CD4-positive, alpha-beta memory T cell (primary cell): ENCODE results near the gene BCAR3. TPM values are rescaled to one million over a fixed set of nuclear protein-coding genes. Genes with fewer than 3 reads are reported as not detected.

Experiments used
- CTCF ChIA-PET: fragments of 350-600 bp; sonication (Branson Sonifier 250); formaldehyde crosslinking; loops from one replicate; lab custom pipeline; 2021; ENCODE audit warnings: inconsistent platforms; ENCODE audit not compliant: partially characterized antibody; lab: Charles Lee
- POLR2A ChIA-PET: fragments of 350-600 bp; sonication (Branson Sonifier 250); formaldehyde crosslinking; loops from one replicate; lab custom pipeline; 2021; ENCODE audit not compliant: partially characterized antibody; lab: Charles Lee
- DNase-seq, 5 donors: peaks; one replicate each; pipeline versions ENCODE4 v3.0.0 to v3.0.0-alpha.2; 2020 to 2022; ENCODE audit warnings: mixed read lengths in 1 of 5
- H3K27ac ChIP-seq: one replicate; pipeline ENCODE4 v1.7.0; 2013; ENCODE audit warnings: low read depth, low read length
- H3K27me3 ChIP-seq: 2 replicates; pipeline ENCODE4 v1.7.0; 2013; ENCODE audit warnings: mild to moderate bottlenecking, low read length, moderate library complexity; ENCODE audit not compliant: insufficient read depth
- H3K36me3 ChIP-seq: 2 replicates; pipeline ENCODE4 v1.7.0; 2013; ENCODE audit warnings: mild to moderate bottlenecking, low read length, moderate library complexity; ENCODE audit not compliant: insufficient read depth
- H3K4me1 ChIP-seq: 2 replicates; pipeline ENCODE4 v1.7.0; 2013; ENCODE audit warnings: mild to moderate bottlenecking, low read length, moderate library complexity; ENCODE audit not compliant: insufficient read depth
- H3K4me3 ChIP-seq, 2 donors: one replicate each; pipeline ENCODE4 v1.7.0; 2013; ENCODE audit warnings: low read length in 2 of 2, mild to moderate bottlenecking in 1 of 2
- H3K9me3 ChIP-seq, 2 donors: one replicate each; pipeline ENCODE4 v1.7.0; 2013; ENCODE audit warnings: low read length in 2 of 2, control low read depth in 1 of 2; ENCODE audit not compliant: control insufficient read depth in 1 of 2
- H3K27ac Mint-ChIP-seq, 7 donors: one replicate each; pipeline ENCODE4 v1.8.0; 2020 to 2021; ENCODE audit warnings: mixed read lengths in 7 of 7, mild to moderate bottlenecking in 6 of 7, inconsistent platforms in 3 of 7, moderate library complexity in 3 of 7
- H3K27me3 Mint-ChIP-seq, 2 donors: one replicate each; pipeline ENCODE4 v1.8.0; 2020 to 2021; ENCODE audit warnings: mixed read lengths in 2 of 2
- H3K36me3 Mint-ChIP-seq, 2 donors: one replicate each; pipeline ENCODE4 v1.8.0; 2020 to 2021; ENCODE audit warnings: mixed read lengths in 2 of 2, inconsistent platforms in 1 of 2, mild to moderate bottlenecking in 1 of 2
- H3K4me1 Mint-ChIP-seq, 4 donors: one replicate each; pipeline ENCODE4 v1.8.0; 2020 to 2021; ENCODE audit warnings: mixed read lengths in 4 of 4, mild to moderate bottlenecking in 1 of 4
- H3K4me3 Mint-ChIP-seq, 8 donors: one replicate each; pipeline ENCODE4 v1.8.0; 2020 to 2021; ENCODE audit warnings: mixed read lengths in 8 of 8, mild to moderate bottlenecking in 7 of 8, moderate library complexity in 6 of 8, inconsistent platforms in 3 of 8
- H3K9me3 Mint-ChIP-seq, 8 donors: one replicate each; pipeline ENCODE4 v1.8.0; 2020 to 2021; ENCODE audit warnings: mixed read lengths in 8 of 8, mild to moderate bottlenecking in 5 of 8, inconsistent platforms in 3 of 8, moderate library complexity in 1 of 8
- intact Hi-C: fragments of 100-400 bp; cut with micrococcal nuclease; formaldehyde crosslinking; loops from one replicate; pipeline ENCODE4 v1.15.1; 2023
- polyA plus RNA-seq, 2 donors: library from polyadenylated mRNA; unstranded; fragments of 300-500 nt; fragmentation: Illumina TruSeq; gene quantifications; one replicate each; pipeline ENCODE4 v1.2.3, GENCODE V29; 2021
- total RNA-seq, 2 experiments: library from RNA; stranded (reverse); gene quantifications; one replicate each; pipeline ENCODE4 v1.2.3, GENCODE V29; 2021

Gene BCAR3
- total and polyA plus RNA-seq, 4 experiments from 2014 or later, result 0.39 to 1.2 (median 0.76) TPM

DNA sequence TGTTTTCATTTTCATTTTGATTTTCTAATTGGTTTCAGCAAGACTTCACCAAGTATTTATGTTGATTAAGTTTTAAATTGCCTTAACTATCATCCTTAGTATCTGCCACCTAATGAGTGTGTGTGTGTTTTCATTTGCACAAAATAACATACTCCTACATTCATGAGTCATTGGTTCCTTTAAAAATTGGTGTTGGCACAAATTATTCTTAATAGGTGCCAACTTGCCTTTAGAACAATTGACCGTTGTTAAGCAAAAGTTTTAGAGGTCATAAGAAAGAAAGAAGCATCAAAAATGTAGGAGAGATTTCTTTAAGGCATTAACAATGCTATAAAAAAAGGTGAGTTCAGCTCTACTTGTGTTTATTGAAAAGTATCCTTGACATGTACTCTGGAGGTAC lies 156.2 kb downstream of the BCAR3 start:
- Mint-ChIP-seq H3K4me1 (no peaks in the 10 kb centered on the region), H3K9me3 (no peaks in the 10 kb centered on the region), H3K4me3 (no peak overlapping the region), H3K27me3 (peaks cover 1 to 2% of the 10 kb centered on the region in 2 donors), H3K27ac (no peak overlapping the region), H3K36me3 (no peaks in the 10 kb centered on the region)
- H3K4me1 ChIP-seq, result no peaks in the 10 kb centered on the region
- no peaks in the 10 kb centered on the region for H3K9me3 ChIP-seq
- intact Hi-C loops, result no loop called here
- no peak for DNase-seq
- no peak overlapping the region for H3K4me3 ChIP-seq
- no peak overlapping the region for H3K27ac ChIP-seq
- POLR2A ChIA-PET, result interaction anchor here (0.6 kb wide), 1 partner anchor 8 kb away, joined by 3 read pairs; no protein-coding TSS in a partner anchor
- CTCF ChIA-PET, result no interaction called here
- H3K27me3 ChIP-seq, result no peaks in the 10 kb centered on the region
- no peaks in the 10 kb centered on the region for H3K36me3 ChIP-seq

DNA sequence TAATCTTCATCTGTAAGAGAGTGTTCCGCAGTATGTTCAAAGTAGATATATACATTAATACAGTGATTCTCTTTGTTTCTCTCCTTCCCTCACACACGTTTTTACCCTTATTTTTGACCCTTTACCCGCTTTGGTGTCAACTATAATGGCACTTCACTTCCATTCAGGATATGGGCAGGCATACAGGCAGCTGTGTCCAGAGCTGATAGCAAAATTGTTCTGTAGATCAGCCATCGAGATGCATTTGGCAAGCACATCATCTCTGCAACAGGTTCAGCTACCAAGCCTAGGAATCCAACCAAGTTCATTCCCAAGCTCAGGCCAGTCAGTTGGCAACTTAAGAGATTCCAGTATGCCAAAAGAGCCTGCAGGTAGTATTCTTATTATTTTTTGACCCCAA lies 158.9 kb downstream of the BCAR3 start:
- ChIA-PET CTCF (no interaction called here), POLR2A (no interaction called here)
- Histone ChIP-seq H3K36me3 (no peaks in the 10 kb centered on the region), H3K4me1 (no peaks in the 10 kb centered on the region), H3K4me3 (no peak overlapping the region), H3K27me3 (no peaks in the 10 kb centered on the region), H3K9me3 (no peaks in the 10 kb centered on the region), H3K27ac (no peak overlapping the region)
- DNase-seq, result no peak
- H3K36me3 Mint-ChIP-seq, result no peaks in the 10 kb centered on the region
- intact Hi-C loops, result no loop called here
- H3K4me3 Mint-ChIP-seq, result no peak overlapping the region
- no peak overlapping the region for H3K27ac Mint-ChIP-seq
- no peaks in the 10 kb centered on the region for H3K4me1 Mint-ChIP-seq
- H3K27me3 Mint-ChIP-seq, result peaks cover 0 to 2% of the 10 kb centered on the region in 2 donors
- no peaks in the 10 kb centered on the region for H3K9me3 Mint-ChIP-seq

DNA sequence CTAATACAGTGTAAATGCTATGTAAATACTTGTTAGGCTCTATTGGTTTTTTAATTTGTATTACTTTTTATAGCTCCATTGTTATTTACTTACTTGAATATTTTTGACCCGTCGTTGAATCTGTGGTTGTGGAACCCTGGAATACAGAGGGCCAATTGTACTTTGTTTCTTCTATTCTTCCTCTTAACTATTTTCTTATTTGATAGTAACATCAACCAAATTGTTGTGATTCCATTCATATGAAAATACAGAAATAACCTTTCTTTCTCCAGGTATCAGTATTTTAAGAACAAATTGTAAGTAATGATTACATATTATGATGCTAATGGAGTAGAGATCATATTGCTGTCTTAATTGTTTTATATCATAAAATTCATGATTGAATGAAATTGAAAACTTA lies 160.0 kb downstream of the BCAR3 start:
- POLR2A ChIA-PET, result no interaction called here
- Mint-ChIP-seq H3K36me3 (no peaks in the 10 kb centered on the region), H3K4me1 (no peaks in the 10 kb centered on the region), H3K9me3 (no peaks in the 10 kb centered on the region), H3K27me3 (peaks cover 0 to 2% of the 10 kb centered on the region in 2 donors), H3K27ac (no peak overlapping the region), H3K4me3 (no peak overlapping the region)
- no peak overlapping the region for H3K27ac ChIP-seq
- CTCF ChIA-PET, result no interaction called here
- intact Hi-C loops, result no loop called here
- no peak for DNase-seq
- H3K27me3 ChIP-seq, result no peaks in the 10 kb centered on the region
- H3K4me3 ChIP-seq, result no peak overlapping the region
- no peaks in the 10 kb centered on the region for H3K36me3 ChIP-seq
- no peaks in the 10 kb centered on the region for H3K9me3 ChIP-seq
- no peaks in the 10 kb centered on the region for H3K4me1 ChIP-seq

GRCh38 chr1:93519199-93519829 lies 162.3 kb downstream of the BCAR3 start:
- no peak for DNase-seq
- POLR2A ChIA-PET, result no interaction called here
- Mint-ChIP-seq H3K27ac (no peak overlapping the region), H3K36me3 (no peaks in the 10 kb centered on the region), H3K4me1 (no peaks in the 10 kb centered on the region), H3K9me3 (peaks cover 0 to 2% (median 0%) of the 10 kb centered on the region in 8 donors), H3K4me3 (no peak overlapping the region), H3K27me3 (no peaks in the 10 kb centered on the region)
- CTCF ChIA-PET, result no interaction called here
- no peaks in the 10 kb centered on the region for H3K4me1 ChIP-seq
- H3K36me3 ChIP-seq, result no peaks in the 10 kb centered on the region
- H3K9me3 ChIP-seq, result no peaks in the 10 kb centered on the region
- no peak overlapping the region for H3K4me3 ChIP-seq
- intact Hi-C loops, result no loop called here
- H3K27me3 ChIP-seq, result no peaks in the 10 kb centered on the region
- H3K27ac ChIP-seq, result no peak overlapping the region

GRCh38 chr1:93518516-93518915 lies 163.1 kb downstream of the BCAR3 start:
- Histone ChIP-seq H3K36me3 (no peaks in the 10 kb centered on the region), H3K4me3 (no peak overlapping the region), H3K27me3 (no peaks in the 10 kb centered on the region), H3K9me3 (no peaks in the 10 kb centered on the region), H3K27ac (no peak overlapping the region), H3K4me1 (no peaks in the 10 kb centered on the region)
- Mint-ChIP-seq H3K4me1 (no peaks in the 10 kb centered on the region), H3K27me3 (no peaks in the 10 kb centered on the region), H3K4me3 (no peak overlapping the region), H3K9me3 (peaks cover 0 to 3% (median 0%) of the 10 kb centered on the region in 8 donors), H3K27ac (no peak overlapping the region), H3K36me3 (no peaks in the 10 kb centered on the region)
- CTCF ChIA-PET, result no interaction called here
- intact Hi-C loops, result no loop called here
- no peak for DNase-seq
- POLR2A ChIA-PET, result no interaction called here

DNA sequence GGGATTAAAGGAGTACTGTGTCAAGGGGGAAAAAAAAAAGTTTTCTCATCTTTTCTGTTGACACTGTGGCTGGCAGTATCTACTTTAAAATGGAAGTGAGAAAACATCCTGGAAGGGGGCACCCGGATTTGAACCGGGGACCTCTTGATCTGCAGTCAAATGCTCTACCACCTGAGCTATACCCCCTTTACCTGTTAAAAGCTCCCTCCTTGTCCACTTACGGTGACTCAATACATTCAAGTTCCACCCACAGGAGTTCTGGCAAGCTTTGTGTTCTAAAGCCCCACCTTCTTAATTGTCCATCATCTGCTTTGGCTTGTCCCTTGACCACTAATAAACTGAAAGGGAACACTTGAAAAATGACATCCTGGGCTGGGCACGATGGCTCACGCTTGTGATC lies 165.5 kb downstream of the BCAR3 start:
- Histone ChIP-seq H3K27ac (no peak overlapping the region), H3K9me3 (no peaks in the 10 kb centered on the region), H3K36me3 (no peaks in the 10 kb centered on the region), H3K4me3 (no peak overlapping the region), H3K4me1 (no peaks in the 10 kb centered on the region), H3K27me3 (no peaks in the 10 kb centered on the region)
- no peaks in the 10 kb centered on the region for H3K27me3 Mint-ChIP-seq
- no peak overlapping the region for H3K4me3 Mint-ChIP-seq
- CTCF ChIA-PET, result no interaction called here
- H3K27ac Mint-ChIP-seq, result no peak overlapping the region
- H3K9me3 Mint-ChIP-seq, result peaks cover 0 to 4% (median 0%) of the 10 kb centered on the region in 8 donors
- intact Hi-C loops, result no loop called here
- DNase-seq, result no peak
- H3K36me3 Mint-ChIP-seq, result no peaks in the 10 kb centered on the region
- POLR2A ChIA-PET, result no interaction called here
- H3K4me1 Mint-ChIP-seq, result no peaks in the 10 kb centered on the region
